ENCODE results near the gene KCTD10. TPM values are rescaled to one million over a fixed set of nuclear protein-coding genes. Genes with fewer than 3 reads are reported as not detected.

Gene KCTD10
- total and polyA plus RNA-seq, 9 of the 15 experiments (the other 6 are each of a cell fraction or from before 2014, with no cell fraction given) = 1.9 to 37.5 (median 15.7) TPM

DNA sequence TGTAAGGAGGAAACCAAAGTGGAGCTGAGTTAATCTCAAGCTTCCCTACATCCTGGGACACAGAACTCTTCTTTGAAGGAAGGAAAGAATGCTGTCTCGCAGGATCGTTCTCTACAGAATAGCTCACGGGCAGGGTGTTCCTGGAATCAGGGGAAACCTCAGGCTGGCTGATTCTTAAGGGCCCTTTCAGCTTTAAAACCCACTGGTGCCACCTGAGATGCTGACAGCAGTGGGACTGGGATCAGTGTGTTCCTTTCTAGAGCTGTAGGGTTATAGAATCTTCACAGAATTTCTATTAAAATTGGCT lies 48.1 kb upstream of the KCTD10 start (continued):
- TF ChIP-seq, protein P1, sequence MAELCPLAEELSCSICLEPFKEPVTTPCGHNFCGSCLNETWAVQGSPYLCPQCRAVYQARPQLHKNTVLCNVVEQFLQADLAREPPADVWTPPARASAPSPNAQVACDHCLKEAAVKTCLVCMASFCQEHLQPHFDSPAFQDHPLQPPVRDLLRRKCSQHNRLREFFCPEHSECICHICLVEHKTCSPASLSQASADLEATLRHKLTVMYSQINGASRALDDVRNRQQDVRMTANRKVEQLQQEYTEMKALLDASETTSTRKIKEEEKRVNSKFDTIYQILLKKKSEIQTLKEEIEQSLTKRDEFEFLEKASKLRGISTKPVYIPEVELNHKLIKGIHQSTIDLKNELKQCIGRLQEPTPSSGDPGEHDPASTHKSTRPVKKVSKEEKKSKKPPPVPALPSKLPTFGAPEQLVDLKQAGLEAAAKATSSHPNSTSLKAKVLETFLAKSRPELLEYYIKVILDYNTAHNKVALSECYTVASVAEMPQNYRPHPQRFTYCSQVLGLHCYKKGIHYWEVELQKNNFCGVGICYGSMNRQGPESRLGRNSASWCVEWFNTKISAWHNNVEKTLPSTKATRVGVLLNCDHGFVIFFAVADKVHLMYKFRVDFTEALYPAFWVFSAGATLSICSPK (IDR thresholded peaks at IDR 0.05; ENCODE audit: borderline replicate concordance) = no peak
- no peak for TF ChIP-seq SRSF3 (IDR thresholded peaks at IDR 0.05; ENCODE audit: insufficient read depth, low read length)
- TF ChIP-seq POLR2B (IDR thresholded peaks at IDR 0.05; ENCODE audit: low read depth, partially characterized antibody) = no peak
- no peak for TF ChIP-seq KAT2B (IDR thresholded peaks at IDR 0.05; ENCODE audit: low read depth, low read length)
- TF ChIP-seq IFI16 (CRISPR knock-in tag; IDR thresholded peaks at IDR 0.05) = no peak
- no peak for TF ChIP-seq ZNF134 (CRISPR knock-in tag; conservative IDR thresholded peaks at IDR 0.05)
- TF ChIP-seq NCOA4 (IDR thresholded peaks at IDR 0.05; ENCODE audit: partially characterized antibody) = no peak
- TF ChIP-seq, protein P2, sequence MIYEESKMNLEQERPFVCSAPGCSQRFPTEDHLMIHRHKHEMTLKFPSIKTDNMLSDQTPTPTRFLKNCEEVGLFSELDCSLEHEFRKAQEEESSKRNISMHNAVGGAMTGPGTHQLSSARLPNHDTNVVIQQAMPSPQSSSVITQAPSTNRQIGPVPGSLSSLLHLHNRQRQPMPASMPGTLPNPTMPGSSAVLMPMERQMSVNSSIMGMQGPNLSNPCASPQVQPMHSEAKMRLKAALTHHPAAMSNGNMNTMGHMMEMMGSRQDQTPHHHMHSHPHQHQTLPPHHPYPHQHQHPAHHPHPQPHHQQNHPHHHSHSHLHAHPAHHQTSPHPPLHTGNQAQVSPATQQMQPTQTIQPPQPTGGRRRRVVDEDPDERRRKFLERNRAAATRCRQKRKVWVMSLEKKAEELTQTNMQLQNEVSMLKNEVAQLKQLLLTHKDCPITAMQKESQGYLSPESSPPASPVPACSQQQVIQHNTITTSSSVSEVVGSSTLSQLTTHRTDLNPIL (CRISPR knock-in tag; IDR thresholded peaks at IDR 0.05) = no peak
